Uterus (tissue), 4 donors: ENCODE measurements around the gene ABCG1. TPM values are rescaled to one million over a fixed set of nuclear protein-coding genes. Genes with fewer than 3 reads are reported as not detected.

Source experiments
- DNase-seq, 2 donors: peaks; one replicate each; pipeline ENCODE4 v3.0.0-alpha.2; 2019 to 2020
- H3K27ac ChIP-seq, 2 donors: fragments of 200-600 bp; sonication (generic); 1 replicate in 1 of 2; 2 replicates in 1 of 2; pipeline ENCODE4 v1.5.1; 2016 to 2018
- H3K27me3 ChIP-seq, 2 donors: fragments of 200-600 bp; sonication (generic); one replicate each; pipeline ENCODE4 v1.5.1; 2018 to 2019; ENCODE audit warnings: control low read depth in 1 of 2
- H3K36me3 ChIP-seq, 2 donors: fragments of 200-600 bp; sonication (generic); one replicate each; pipeline ENCODE4 v1.5.1; 2019; ENCODE audit warnings: control low read depth in 1 of 2
- H3K4me1 ChIP-seq, 2 donors: fragments of 200-600 bp; sonication (generic); one replicate each; pipeline ENCODE4 v1.5.1; 2018 to 2019; ENCODE audit warnings: control low read depth in 1 of 2
- H3K4me3 ChIP-seq, 2 donors: fragments of 200-600 bp; sonication (generic); 1 replicate in 1 of 2; 2 replicates in 1 of 2; pipeline ENCODE4 v1.5.1; 2018 to 2019; ENCODE audit warnings: mild to moderate bottlenecking in 1 of 2
- H3K9me3 ChIP-seq, 2 donors: fragments of 200-600 bp; sonication (generic); one replicate each; pipeline ENCODE4 v1.5.1; 2019; ENCODE audit warnings: control low read depth in 1 of 2
- POLR2A ChIP-seq, 2 donors: fragments of 450-650 bp; IDR thresholded peaks; one replicate each; pipeline ENCODE4 v1.6.1; 2016; ENCODE audit warnings: antibody characterized with exemption in 2 of 2, mild to moderate bottlenecking in 1 of 2, moderate library complexity in 1 of 2
- intact Hi-C: fragments of 100-400 bp; cut with DNase I; formaldehyde crosslinking; loops from one replicate; pipeline ENCODE4 v1.15.1; 2023; ENCODE audit warnings: low total_unique reads
- total RNA-seq, 4 donors: library from RNA; depleted of rRNA in 3 of 4; stranded (reverse); fragments of >200 nt in 3 of 4; gene quantifications; one replicate each; pipeline versions ENCODE4 v1.1.0 to v1.2.4, GENCODE V29; 2014 to 2023
- TF ChIP-seq, protein P1 (sequence below), 4 experiments: fragments of 200-600 bp in 2 of 4; fragments of 450-650 bp in 2 of 4; sonication (generic) in 2 of 4; IDR thresholded peaks; one replicate each; pipeline ENCODE4 v1.5.1; 2016 to 2019; ENCODE audit warnings: antibody characterized with exemption in 4 of 4, mild to moderate bottlenecking in 2 of 4, moderate library complexity in 1 of 4
- donor health status: DM: yes; HTN: yes; CAD: no.

The ABCG1 gene
- total RNA-seq, 4 donors from 2014 or later = 11.8 to 51.7 (median 18.4) TPM

DNA sequence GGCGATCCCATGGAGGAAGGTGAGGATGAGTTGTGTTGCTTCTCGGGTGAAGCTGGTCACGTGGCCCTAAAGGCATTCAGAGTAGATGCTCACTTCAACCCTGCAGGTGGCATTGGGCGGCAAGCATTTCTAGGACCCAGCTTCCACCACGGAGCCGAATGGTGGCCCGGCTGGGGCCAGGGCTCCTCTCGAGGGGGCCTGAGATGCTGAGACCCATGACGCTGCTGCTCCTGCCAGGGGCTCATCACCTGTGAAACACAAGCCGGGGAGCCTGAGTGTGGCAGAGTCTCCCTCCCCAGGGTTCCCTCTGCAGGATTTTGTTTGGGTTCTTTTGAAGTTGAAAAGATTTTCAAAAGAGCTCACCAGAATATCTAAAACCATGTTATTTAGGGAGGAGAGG lies 41.2 kb downstream of the ABCG1 start:
- DNase-seq = no peak
- H3K4me1 ChIP-seq = no peaks in the 10 kb centered on the region
- H3K36me3 ChIP-seq = no peaks in the 10 kb centered on the region
- H3K27ac ChIP-seq = no peak overlapping the region
- intact Hi-C loops = no loop called here
- H3K4me3 ChIP-seq = no peak overlapping the region
- no peaks in the 10 kb centered on the region for H3K9me3 ChIP-seq
- H3K27me3 ChIP-seq = no peaks in the 10 kb centered on the region
- TF ChIP-seq, protein P1, sequence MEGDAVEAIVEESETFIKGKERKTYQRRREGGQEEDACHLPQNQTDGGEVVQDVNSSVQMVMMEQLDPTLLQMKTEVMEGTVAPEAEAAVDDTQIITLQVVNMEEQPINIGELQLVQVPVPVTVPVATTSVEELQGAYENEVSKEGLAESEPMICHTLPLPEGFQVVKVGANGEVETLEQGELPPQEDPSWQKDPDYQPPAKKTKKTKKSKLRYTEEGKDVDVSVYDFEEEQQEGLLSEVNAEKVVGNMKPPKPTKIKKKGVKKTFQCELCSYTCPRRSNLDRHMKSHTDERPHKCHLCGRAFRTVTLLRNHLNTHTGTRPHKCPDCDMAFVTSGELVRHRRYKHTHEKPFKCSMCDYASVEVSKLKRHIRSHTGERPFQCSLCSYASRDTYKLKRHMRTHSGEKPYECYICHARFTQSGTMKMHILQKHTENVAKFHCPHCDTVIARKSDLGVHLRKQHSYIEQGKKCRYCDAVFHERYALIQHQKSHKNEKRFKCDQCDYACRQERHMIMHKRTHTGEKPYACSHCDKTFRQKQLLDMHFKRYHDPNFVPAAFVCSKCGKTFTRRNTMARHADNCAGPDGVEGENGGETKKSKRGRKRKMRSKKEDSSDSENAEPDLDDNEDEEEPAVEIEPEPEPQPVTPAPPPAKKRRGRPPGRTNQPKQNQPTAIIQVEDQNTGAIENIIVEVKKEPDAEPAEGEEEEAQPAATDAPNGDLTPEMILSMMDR (IDR thresholded peaks at IDR 0.05) = no peak
- TF ChIP-seq POLR2A (IDR thresholded peaks at IDR 0.05) = no peak

DNA sequence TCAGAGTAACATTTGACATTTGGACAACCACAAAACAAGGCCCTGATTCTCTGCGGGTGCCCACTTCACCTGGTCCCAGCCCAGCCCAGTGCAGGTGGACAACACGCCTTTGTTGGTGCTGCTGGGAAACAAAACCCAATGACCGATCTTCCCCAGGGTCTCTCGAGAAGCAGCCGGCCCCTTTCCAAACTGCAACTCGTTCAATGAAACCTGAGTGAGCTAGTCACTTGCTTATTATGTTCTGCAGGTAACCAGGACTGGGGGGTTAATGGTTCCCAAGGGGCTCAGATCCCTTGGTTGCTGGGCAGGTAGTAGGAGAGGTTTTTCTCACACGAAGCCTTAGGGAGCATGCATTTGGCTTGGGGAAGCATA lies 42.9 kb downstream of the ABCG1 start:
- Histone ChIP-seq H3K4me1 (no peaks in the 10 kb centered on the region), H3K27me3 (no peaks in the 10 kb centered on the region), H3K4me3 (no peak overlapping the region), H3K36me3 (no peaks in the 10 kb centered on the region), H3K9me3 (no peaks in the 10 kb centered on the region), H3K27ac (no peak overlapping the region)
- no peak for DNase-seq
- intact Hi-C loops = no loop called here
- TF ChIP-seq POLR2A (IDR thresholded peaks at IDR 0.05) = no peak
- TF ChIP-seq, protein P1 (IDR thresholded peaks at IDR 0.05) = no peak

DNA sequence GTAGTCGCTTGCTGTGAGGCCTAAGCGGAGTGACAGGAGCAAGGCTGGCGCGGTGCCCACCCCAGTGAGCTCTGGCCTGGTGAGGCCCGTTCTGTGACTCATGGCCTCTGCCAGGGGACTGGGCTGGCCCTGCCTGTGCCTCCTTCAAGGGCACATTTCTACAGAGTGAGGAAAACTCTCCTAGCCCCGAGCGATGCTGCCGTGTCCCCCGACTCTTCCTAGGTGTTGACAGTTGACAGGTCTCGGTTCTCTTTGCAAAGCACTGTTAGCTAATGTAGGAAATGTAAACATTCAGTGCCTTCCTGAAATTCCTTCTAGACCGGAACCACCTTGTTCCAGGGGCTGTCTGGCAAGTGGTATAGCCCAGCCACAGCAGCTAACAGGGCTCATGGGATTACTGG lies 43.9 kb downstream of the ABCG1 start:
- intact Hi-C loops = no loop called here
- Histone ChIP-seq H3K9me3 (no peaks in the 10 kb centered on the region), H3K4me3 (no peak overlapping the region), H3K4me1 (no peaks in the 10 kb centered on the region), H3K27ac (peak overlapping the region; percentile 37 to 58), H3K27me3 (no peaks in the 10 kb centered on the region), H3K36me3 (no peaks in the 10 kb centered on the region)
- TF ChIP-seq, protein P1 (IDR thresholded peaks at IDR 0.05) = no peak
- no peak for TF ChIP-seq POLR2A (IDR thresholded peaks at IDR 0.05)
- DNase-seq = peak; percentile 33 to 65

DNA sequence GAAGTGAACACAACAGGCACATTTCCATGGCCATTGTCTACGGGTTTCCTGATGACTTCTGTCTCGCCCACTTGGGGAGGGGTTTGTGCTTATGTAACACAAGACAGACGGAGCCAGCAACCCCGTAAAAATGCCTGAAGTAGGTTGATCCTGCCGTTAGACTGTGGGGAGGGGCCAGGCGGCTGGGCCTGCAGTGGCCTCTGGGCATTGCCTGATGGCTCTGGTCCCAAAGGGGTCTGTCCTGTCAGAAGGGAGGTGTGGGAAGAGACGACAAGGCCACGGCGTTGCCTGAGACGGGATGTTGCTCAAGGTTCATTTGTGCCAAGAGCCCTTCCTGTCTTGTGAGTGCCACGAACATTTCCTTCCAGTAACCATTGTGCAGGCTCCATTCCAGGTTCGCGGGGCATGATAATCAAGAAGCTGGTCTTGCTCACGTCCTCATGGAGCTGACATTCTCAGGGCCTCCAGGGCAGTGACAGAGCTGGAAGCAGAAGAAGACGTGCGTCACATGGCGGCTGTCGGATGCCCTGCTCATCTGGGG lies 44.7 kb downstream of the ABCG1 start:
- peak; percentile 22 to 69 for DNase-seq
- Histone ChIP-seq H3K27me3 (no peaks in the 10 kb centered on the region), H3K36me3 (no peaks in the 10 kb centered on the region), H3K9me3 (no peaks in the 10 kb centered on the region), H3K4me3 (no peak overlapping the region), H3K27ac (peak overlapping the region; percentile 37 to 58), H3K4me1 (no peaks in the 10 kb centered on the region)
- TF ChIP-seq POLR2A (IDR thresholded peaks at IDR 0.05) = no peak
- TF ChIP-seq, protein P1 (IDR thresholded peaks at IDR 0.05) = no peak
- intact Hi-C loops = no loop called here

DNA sequence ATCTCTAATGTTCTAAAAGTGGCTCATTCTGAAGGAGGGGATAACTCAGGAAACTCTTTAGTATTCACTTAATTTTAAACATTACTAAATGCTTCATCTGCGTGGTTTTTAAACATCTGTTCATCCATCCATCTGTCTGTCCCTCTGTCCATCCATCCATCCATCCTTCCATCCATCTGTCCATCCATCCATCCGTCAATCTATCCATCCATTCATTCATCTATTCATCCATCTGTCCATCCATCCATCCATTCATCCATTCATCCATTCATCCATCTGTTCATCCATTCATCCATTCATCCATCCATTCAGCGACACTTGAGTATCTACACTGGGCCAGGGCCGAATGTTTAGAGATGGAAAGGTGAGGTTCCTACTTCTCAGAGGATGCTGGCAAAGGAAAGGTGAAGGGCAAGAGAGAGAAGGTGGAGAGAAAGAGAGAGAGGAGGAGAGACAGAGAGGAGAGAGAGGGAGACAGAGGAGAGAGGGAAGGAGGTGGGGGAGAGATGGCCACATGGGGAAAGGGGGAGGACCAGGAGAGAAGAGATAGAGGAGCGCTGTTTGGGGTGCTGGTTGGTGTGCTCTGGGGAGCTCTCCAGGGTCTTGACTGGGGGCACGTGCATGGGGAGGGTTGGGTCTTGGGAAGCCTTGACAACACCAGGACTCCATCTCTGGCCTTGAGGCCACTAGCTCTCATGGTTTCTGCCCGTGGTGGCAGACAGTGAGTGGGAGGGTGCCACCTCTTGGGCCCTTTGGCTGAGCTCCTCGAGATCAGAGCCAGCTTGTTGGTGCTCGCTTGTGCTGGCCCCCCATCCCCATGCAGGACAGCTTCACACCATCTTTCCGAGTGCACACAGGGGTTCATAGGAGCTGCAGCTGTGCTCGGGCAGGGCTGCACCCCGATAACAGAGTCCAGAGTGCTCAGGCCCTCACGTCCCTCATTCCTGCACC lies 45.6 kb downstream of the ABCG1 start:
- Histone ChIP-seq H3K27me3 (no peaks in the 10 kb centered on the region), H3K4me1 (no peaks in the 10 kb centered on the region), H3K4me3 (no peak overlapping the region), H3K36me3 (no peaks in the 10 kb centered on the region), H3K27ac (peak overlapping the region in 1 of 2 donors; percentile 58), H3K9me3 (no peaks in the 10 kb centered on the region)
- DNase-seq = no peak
- intact Hi-C loops = no loop called here
- no peak for TF ChIP-seq POLR2A (IDR thresholded peaks at IDR 0.05)
- TF ChIP-seq, protein P1 (IDR thresholded peaks at IDR 0.05) = no peak
